H9 (cell line): ENCODE data around the gene HPS3. TPM values are rescaled to one million over a fixed set of nuclear protein-coding genes. Genes with fewer than 3 reads are reported as not detected.

Experiments
- DNase-seq: peaks from one replicate; pipeline ENCODE4 v3.0.0-alpha.2; 2017
- H2AFZ ChIP-seq: one replicate; pipeline ENCODE4 v1.6.1; 2013; ENCODE audit warnings: mild to moderate bottlenecking, low read length, control low read depth, moderate library complexity
- H2AK5ac ChIP-seq: 2 replicates; pipeline ENCODE4 v1.6.1; 2013; ENCODE audit warnings: low read length, control low read depth, mixed read lengths; ENCODE audit not compliant: insufficient read length
- H2BK120ac ChIP-seq: one replicate; pipeline ENCODE4 v1.6.1; 2013; ENCODE audit warnings: low read depth, mild to moderate bottlenecking, low read length, control low read depth, inconsistent platforms; ENCODE audit not compliant: poor library complexity, severe bottlenecking
- H2BK12ac ChIP-seq: 2 replicates; pipeline ENCODE4 v1.6.1; 2013; ENCODE audit warnings: low read length, control low read depth, mixed read lengths, low read depth; ENCODE audit not compliant: insufficient read length
- H2BK15ac ChIP-seq: 2 replicates; pipeline ENCODE4 v1.6.1; 2013; ENCODE audit warnings: low read depth, low read length, control low read depth
- H2BK20ac ChIP-seq: one replicate; pipeline ENCODE4 v1.6.1; 2013; ENCODE audit warnings: low read depth, mild to moderate bottlenecking, low read length, control low read depth, inconsistent platforms; ENCODE audit not compliant: poor library complexity, severe bottlenecking
- H2BK5ac ChIP-seq: 2 replicates; pipeline ENCODE4 v1.6.1; 2013; ENCODE audit warnings: low read length, control low read depth, mixed read lengths; ENCODE audit not compliant: insufficient read length
- H3K14ac ChIP-seq: 2 replicates; pipeline ENCODE4 v1.6.1; 2013; ENCODE audit warnings: low read length, control low read depth; ENCODE audit not compliant: insufficient read depth
- H3K18ac ChIP-seq: 2 replicates; pipeline ENCODE4 v1.6.1; 2013; ENCODE audit warnings: low read depth, mild to moderate bottlenecking, mixed read lengths, low read length, control low read depth; ENCODE audit not compliant: insufficient read length
- H3K23ac ChIP-seq: 2 replicates; pipeline ENCODE4 v1.6.1; 2013; ENCODE audit warnings: low read length, control low read depth, mixed read lengths, low read depth; ENCODE audit not compliant: insufficient read length
- H3K23me2 ChIP-seq: 2 replicates; pipeline ENCODE4 v1.6.1; 2013; ENCODE audit warnings: low read depth, mild to moderate bottlenecking, mixed read lengths, low read length, control low read depth; ENCODE audit not compliant: insufficient read length, poor library complexity, severe bottlenecking
- H3K27ac ChIP-seq: 2 replicates; pipeline ENCODE4 v1.5.1; 2013; ENCODE audit warnings: low read length, control low read depth, mixed read lengths, low read depth; ENCODE audit not compliant: insufficient read length
- H3K27me3 ChIP-seq: 2 replicates; pipeline ENCODE4 v1.6.1; 2013; ENCODE audit warnings: low read length, control low read depth, inconsistent platforms; ENCODE audit not compliant: insufficient read depth
- H3K4ac ChIP-seq: 2 replicates; pipeline ENCODE4 v1.6.1; 2013; ENCODE audit warnings: low read depth, mild to moderate bottlenecking, control low read depth, inconsistent platforms, low read length, moderate library complexity
- H3K4me1 ChIP-seq: 2 replicates; pipeline ENCODE4 v1.6.1; 2013; ENCODE audit warnings: low read length, control low read depth, inconsistent platforms; ENCODE audit not compliant: insufficient read depth
- H3K4me2 ChIP-seq: 2 replicates; pipeline ENCODE4 v1.6.1; 2013; ENCODE audit warnings: low read length, control low read depth, mixed read lengths; ENCODE audit not compliant: insufficient read length, insufficient read depth
- H3K56ac ChIP-seq: 2 replicates; pipeline ENCODE4 v1.6.1; 2013; ENCODE audit warnings: low read depth, mild to moderate bottlenecking, mixed read lengths, low read length, control low read depth; ENCODE audit not compliant: insufficient read length
- H3K79me1 ChIP-seq: 2 replicates; pipeline ENCODE4 v1.6.1; 2013; ENCODE audit warnings: low read depth, mild to moderate bottlenecking, moderate library complexity, low read length, control low read depth, inconsistent platforms; ENCODE audit not compliant: insufficient read depth, poor library complexity, severe bottlenecking
- H3K79me2 ChIP-seq: 2 replicates; pipeline ENCODE4 v1.6.1; 2013; ENCODE audit warnings: low read length, control low read depth, inconsistent platforms; ENCODE audit not compliant: insufficient read depth
- H3K9ac ChIP-seq: 2 replicates; pipeline ENCODE4 v1.6.1; 2013; ENCODE audit warnings: low read length, control low read depth, mixed read lengths; ENCODE audit not compliant: insufficient read length; ENCODE audit errors: extremely low read depth
- H3K9me3 ChIP-seq: one replicate; pipeline ENCODE4 v1.6.1; 2013; ENCODE audit warnings: low read depth, low read length, inconsistent platforms; ENCODE audit not compliant: control insufficient read depth
- H3T11ph ChIP-seq: one replicate; pipeline ENCODE4 v1.6.1; 2013; ENCODE audit warnings: mild to moderate bottlenecking, low read length, control low read depth, inconsistent platforms
- H4K20me1 ChIP-seq: one replicate; pipeline ENCODE4 v1.6.1; 2013; ENCODE audit not compliant: control insufficient read depth, insufficient read length, insufficient read depth
- H4K5ac ChIP-seq: 2 replicates; pipeline ENCODE4 v1.6.1; 2013; ENCODE audit warnings: low read depth, mild to moderate bottlenecking, mixed read lengths, low read length, control low read depth; ENCODE audit not compliant: insufficient read length
- H4K8ac ChIP-seq: replicated peaks from 2 replicates; pipeline ENCODE4 v1.6.1; 2013; ENCODE audit warnings: low read length, control low read depth, mixed read lengths, low read depth; ENCODE audit not compliant: insufficient read length
- H4K91ac ChIP-seq: 2 replicates; pipeline ENCODE4 v1.6.1; 2013; ENCODE audit warnings: low read depth, mild to moderate bottlenecking, moderate library complexity, mixed read lengths, low read length, control low read depth; ENCODE audit not compliant: insufficient read length
- H3K27ac Mint-ChIP-seq, 3 experiments: 2 replicates in 2 of 3; 3 replicates in 1 of 3; pipeline ENCODE4 v1.8.0; 2020 to 2021; ENCODE audit warnings: mixed read lengths in 3 of 3, mild to moderate bottlenecking in 1 of 3, moderate library complexity in 1 of 3
- H3K27me3 Mint-ChIP-seq: 2 replicates; pipeline ENCODE4 v1.8.0; 2021; ENCODE audit warnings: low read depth, mild to moderate bottlenecking, moderate library complexity, mixed read lengths
- H3K36me3 Mint-ChIP-seq, 3 experiments: 2 replicates in 2 of 3; 3 replicates in 1 of 3; pipeline ENCODE4 v1.8.0; 2020 to 2021; ENCODE audit warnings: low read depth in 3 of 3, mixed read lengths in 3 of 3; ENCODE audit not compliant: insufficient read depth in 1 of 3
- H3K4me1 Mint-ChIP-seq, 2 experiments: 2 replicates each; pipeline ENCODE4 v1.8.0; 2020; ENCODE audit warnings: mixed read lengths in 2 of 2
- H3K4me3 Mint-ChIP-seq, 2 experiments: 2 replicates in 1 of 2; 3 replicates in 1 of 2; pipeline ENCODE4 v1.8.0; 2020 to 2021; ENCODE audit warnings: mild to moderate bottlenecking in 2 of 2, mixed read lengths in 2 of 2, moderate library complexity in 1 of 2
- H3K9me3 Mint-ChIP-seq, 2 experiments: 2 replicates in 1 of 2; 3 replicates in 1 of 2; pipeline ENCODE4 v1.8.0; 2020; ENCODE audit warnings: mild to moderate bottlenecking in 2 of 2, mixed read lengths in 2 of 2, moderate library complexity in 1 of 2
- CTCF ChIP-seq: fragments of 200-600 bp; sonication (generic); conservative IDR thresholded peaks from 3 replicates; pipeline ENCODE4 v1.8.0; 2021; ENCODE audit warnings: antibody characterized with exemption, mild to moderate bottlenecking
- WGBS: extraction: QIAGEN DNeasy Blood & Tissue Kit; methylation state at CpG from one replicate; pipeline ENCODE4 v1.1.7; 2013; ENCODE audit warnings: missing lambda C conversion rate, low lambda C conversion rate, mixed read lengths; ENCODE audit not compliant: insufficient read length; ENCODE audit errors: extremely low coverage; 5-methylcytosine and 5-hydroxymethylcytosine counted together
- total RNA-seq: library from RNA; stranded (reverse); gene quantifications from 2 replicates; pipeline ENCODE4 v1.2.1, GENCODE V29; 2021

Gene HPS3
- total RNA-seq, 1 experiment from 2014 or later: 46.5 TPM

- H3K79me1 ChIP-seq: no peaks in the 10 kb centered on the region
- no peak overlapping the region for H3K4ac ChIP-seq
- H2BK12ac ChIP-seq: no peak overlapping the region
- Mint-ChIP-seq H3K36me3 (peaks cover 13 to 26% (median 20%) of the 10 kb centered on the region in 3 experiments), H3K27ac (no peak overlapping the region; a peak in 1 of 7 replicates), H3K27me3 (no peaks in the 10 kb centered on the region; the same call in 1 of the 2 replicates), H3K4me1 (no peaks in the 10 kb centered on the region), H3K9me3 (peaks cover 25 to 28% of the 10 kb centered on the region in 2 experiments), H3K4me3 (no peak overlapping the region)
- 100% methylated on average over 1 of the region's 3 CpGs for WGBS
- H3K23ac ChIP-seq: no peak overlapping the region
- TF ChIP-seq CTCF: no peak
- H4K8ac ChIP-seq: no peak overlapping the region
- no peak overlapping the region for H3K27ac ChIP-seq
- DNase-seq: no peak
- H2AFZ ChIP-seq: no peak overlapping the region
- no peaks in the 10 kb centered on the region for H4K20me1 ChIP-seq
- no peak overlapping the region for H2BK120ac ChIP-seq
- no peak overlapping the region for H2BK15ac ChIP-seq
- no peaks in the 10 kb centered on the region for H3K9me3 ChIP-seq
- H3K79me2 ChIP-seq: no peaks in the 10 kb centered on the region
- no peaks in the 10 kb centered on the region for H3K27me3 ChIP-seq
- no peak overlapping the region for H3K18ac ChIP-seq
- no peak overlapping the region for H2BK20ac ChIP-seq
- H4K5ac ChIP-seq: no peak overlapping the region
- no peak overlapping the region for H3K56ac ChIP-seq
- no peak overlapping the region for H3K4me2 ChIP-seq
- no peak overlapping the region for H4K91ac ChIP-seq
- no peak overlapping the region for H3T11ph ChIP-seq
- H2BK5ac ChIP-seq: no peak overlapping the region
- no peak overlapping the region for H2AK5ac ChIP-seq
- no peak overlapping the region for H3K14ac ChIP-seq
- no peaks in the 10 kb centered on the region for H3K23me2 ChIP-seq
- H3K9ac ChIP-seq: no peak overlapping the region
- H3K4me1 ChIP-seq: no peaks in the 10 kb centered on the region
These were observed 27.8 kb upstream of the HPS3 start for GRCh38 chr3:149101641-149102040.
